ENCODE results near the gene CTSF. TPM values are rescaled to one million over a fixed set of nuclear protein-coding genes. Genes with fewer than 3 reads are reported as not detected.

The CTSF gene
- total and polyA plus RNA-seq, 10 donors: 11.4 to 60.8 (median 31.0) TPM

GRCh38 chr11:66523611-66524010, 44.8 kb downstream of the CTSF start:
- no peak for DNase-seq
- Histone ChIP-seq H3K9me3 (no peaks in the 10 kb centered on the region), H3K27me3 (replicated peaks in 1 of 7) (no peaks in the 10 kb centered on the region), H3K4me1 (no peaks in the 10 kb centered on the region), H3K36me3 (peaks cover 2 to 89% (median 57%) of the 10 kb centered on the region in 6 donors), H3K27ac (no peak overlapping the region), H3K4me3 (no peak overlapping the region)
- TF ChIP-seq POLR2A (IDR thresholded peaks at IDR 0.05): no peak
- peak in 1 of 3 donors; percentile 35 for TF ChIP-seq POLR2AphosphoS5 (IDR thresholded peaks at IDR 0.05)
- no peak for TF ChIP-seq CTCF (IDR thresholded peaks at IDR 0.05 in 8 of 11, conservative IDR thresholded peaks at IDR 0.05 in 3 of 11)
- 93 to 96% (median 94%) methylated on average over 11 of the region's 11 CpGs for WGBS, 5 donors
- intact Hi-C loops (cut with DNase I; ENCODE audit: low total_unique reads): no loop called here

Small RNAs within 50 kb of the gene (small RNA-seq; reads per million reads assigned to genes)
- 0 reads per million in 4 donors for gene RNU4-39P

Other genes starting within 250 kb of the CTSF start
- gene RIN1, start 232.2 kb downstream of the CTSF start, total RNA-seq: 10 to 100 TPM in 1 of 7 donors, 1 to 10 TPM in 6; 5.7 to 10.9 (median 8.9) TPM
- 1 to 10 TPM; 2.3 to 7.8 (median 7.0) TPM for gene RIN1, start 232.2 kb downstream of the CTSF start, polyA plus RNA-seq
- 10 to 100 TPM; 32.3 to 52.5 (median 37.2) TPM for gene BRMS1, start 223.5 kb downstream of the CTSF start, total RNA-seq
- gene BRMS1, start 223.5 kb downstream of the CTSF start, polyA plus RNA-seq: 10 to 100 TPM; 61.6 to 90.6 (median 83.0) TPM
- 10 to 100 TPM in 5 of 7 donors, 1 to 10 TPM in 2; 6.3 to 23.4 (median 13.9) TPM for gene B4GAT1, start 221.0 kb downstream of the CTSF start, total RNA-seq
- 1 to 10 TPM; 4.3 to 8.9 (median 8.7) TPM for gene B4GAT1, start 221.0 kb downstream of the CTSF start, polyA plus RNA-seq
- gene SLC29A2, start 196.8 kb downstream of the CTSF start, total RNA-seq: 1 to 10 TPM; 1.9 to 5.0 (median 4.0) TPM
- gene SLC29A2, start 196.8 kb downstream of the CTSF start, polyA plus RNA-seq: 1 to 10 TPM; 4.8 to 8.4 (median 7.4) TPM
- gene NPAS4, start 147.6 kb downstream of the CTSF start, total RNA-seq: under 1 TPM in 2 of 7 donors, not detected in 5; 0.25 to 0.72 TPM
- gene NPAS4, start 147.6 kb downstream of the CTSF start, polyA plus RNA-seq: under 1 TPM in 2 of 3 donors, not detected in 1; 0.11 to 0.22 TPM
- gene MRPL11, start 129.8 kb downstream of the CTSF start, total RNA-seq: 10 to 100 TPM; 25.5 to 41.2 (median 32.6) TPM
- gene MRPL11, start 129.8 kb downstream of the CTSF start, polyA plus RNA-seq: 10 to 100 TPM; 60.3 to 87.1 (median 72.7) TPM
- gene PELI3, start 101.7 kb downstream of the CTSF start, total RNA-seq: 10 to 100 TPM in 5 of 7 donors, 1 to 10 TPM in 2; 4.9 to 14.6 (median 10.7) TPM
- gene PELI3, start 101.7 kb downstream of the CTSF start, polyA plus RNA-seq: 1 to 10 TPM; 2.4 to 6.4 (median 2.7) TPM
- 10 to 100 TPM; 17.9 to 35.5 (median 23.9) TPM for gene DPP3, start 88.2 kb downstream of the CTSF start, total RNA-seq
- gene DPP3, start 88.2 kb downstream of the CTSF start, polyA plus RNA-seq: 10 to 100 TPM; 20.0 to 25.9 (median 20.6) TPM
- gene BBS1, start 58.0 kb downstream of the CTSF start, total RNA-seq: 10 to 100 TPM; 22.2 to 60.5 (median 36.9) TPM
- 1 to 10 TPM; 5.2 to 9.9 (median 5.8) TPM for gene BBS1, start 58.0 kb downstream of the CTSF start, polyA plus RNA-seq
- gene ZDHHC24, start 22.6 kb downstream of the CTSF start, total RNA-seq: 10 to 100 TPM; 14.6 to 25.7 (median 23.9) TPM
- 10 to 100 TPM in 2 of 3 donors, 1 to 10 TPM in 1; 9.1 to 11.6 (median 10.8) TPM for gene ZDHHC24, start 22.6 kb downstream of the CTSF start, polyA plus RNA-seq
- gene ACTN3, start 21.7 kb downstream of the CTSF start, total RNA-seq: under 1 TPM in 4 of 7 donors, not detected in 3; 0.21 to 0.34 (median 0.24) TPM
- under 1 TPM; 0.05 to 0.13 (median 0.06) TPM for gene ACTN3, start 21.7 kb downstream of the CTSF start, polyA plus RNA-seq
- under 1 TPM in 5 of 7 donors, not detected in 2; 0.10 to 0.79 (median 0.17) TPM for gene CCDC87, start 24.5 kb upstream of the CTSF start, total RNA-seq
- under 1 TPM; 0.04 to 0.08 (median 0.06) TPM for gene CCDC87, start 24.5 kb upstream of the CTSF start, polyA plus RNA-seq
- 10 to 100 TPM; 32.8 to 50.4 (median 40.8) TPM for gene CCS, start 24.6 kb upstream of the CTSF start, total RNA-seq
- 100 to 1,000 TPM in 2 of 3 donors, 10 to 100 TPM in 1; 91.3 to 161 (median 145) TPM for gene CCS, start 24.6 kb upstream of the CTSF start, polyA plus RNA-seq
- 10 to 100 TPM; 45.2 to 96.6 (median 88.3) TPM for gene RBM14, start 48.0 kb upstream of the CTSF start, total RNA-seq
- 10 to 100 TPM; 37.7 to 67.4 (median 42.0) TPM for gene RBM14, start 48.0 kb upstream of the CTSF start, polyA plus RNA-seq
- 100 to 1,000 TPM; 106 to 139 (median 127) TPM for gene RBM4, start 70.1 kb upstream of the CTSF start, total RNA-seq
- gene RBM4, start 70.1 kb upstream of the CTSF start, polyA plus RNA-seq: 100 to 1,000 TPM in 2 of 3 donors, 10 to 100 TPM in 1; 70.1 to 128 (median 102) TPM
- 10 to 100 TPM; 16.3 to 23.0 (median 18.8) TPM for gene RBM4B, start 109.3 kb upstream of the CTSF start, total RNA-seq
- 10 to 100 TPM; 14.8 to 17.7 (median 14.9) TPM for gene RBM4B, start 109.3 kb upstream of the CTSF start, polyA plus RNA-seq
- gene SPTBN2, start 160.6 kb upstream of the CTSF start, total RNA-seq: 1 to 10 TPM; 3.3 to 5.1 (median 3.7) TPM
- gene SPTBN2, start 160.6 kb upstream of the CTSF start, polyA plus RNA-seq: 1 to 10 TPM in 1 of 3 donors, under 1 TPM in 2; 0.61 to 1.5 (median 0.80) TPM